ENCODE results near the gene CDHR1.

The CDHR1 gene

GRCh38 chr10:84230359-84230758 is 36.0 kb downstream of the CDHR1 start:
- no peak for DNase-seq (ENCODE audit: low read depth, low spot score)

- DNase-seq (ENCODE audit: low read depth, low spot score) = no peak
Observed at GRCh38 chr10:84232376-84232775, 38.0 kb downstream of the CDHR1 start.

- no peak for DNase-seq (ENCODE audit: low read depth, low spot score)
Observed at GRCh38 chr10:84233940-84234339, 39.6 kb downstream of the CDHR1 start.

GRCh38 chr10:84234479-84234878 is 40.1 kb downstream of the CDHR1 start:
- DNase-seq (ENCODE audit: low read depth, low spot score) = no peak

GRCh38 chr10:84235096-84235495 is 40.8 kb downstream of the CDHR1 start:
- no peak for DNase-seq (ENCODE audit: low read depth, low spot score)

GRCh38 chr10:84236807-84237198 is 42.5 kb downstream of the CDHR1 start:
- DNase-seq (ENCODE audit: low read depth, low spot score) = no peak

- no peak for DNase-seq (ENCODE audit: low read depth, low spot score)
Observed at GRCh38 chr10:84237199-84238051, 43.1 kb downstream of the CDHR1 start.

GRCh38 chr10:84238909-84239308 is 44.6 kb downstream of the CDHR1 start:
- DNase-seq (ENCODE audit: low read depth, low spot score) = no peak

GRCh38 chr10:84241185-84241790 is 47.0 kb downstream of the CDHR1 start, which contains the start of gene LRIT1:
LRIT1 (minus strand) TSS chr10:84241546; CDS start chr10:84241439, 107 bp downstream.
- DNase-seq (ENCODE audit: low read depth, low spot score) = no peak

GRCh38 chr10:84243759-84244158 is 49.4 kb downstream of the CDHR1 start:
- DNase-seq (ENCODE audit: low read depth, low spot score) = no peak

GRCh38 chr10:84244651-84245270 is 50.4 kb downstream of the CDHR1 start, which contains the start of gene RGR:
RGR (plus strand) TSS chr10:84245053; CDS start chr10:84245091, 38 bp downstream.
- DNase-seq (ENCODE audit: low read depth, low spot score) = no peak

- no peak for DNase-seq (ENCODE audit: low read depth, low spot score)
Observed at GRCh38 chr10:84247496-84247895, 53.2 kb downstream of the CDHR1 start.

- DNase-seq (ENCODE audit: low read depth, low spot score) = no peak
Observed at GRCh38 chr10:84248794-84249193, 54.5 kb downstream of the CDHR1 start.

GRCh38 chr10:84254552-84255478 is 60.5 kb downstream of the CDHR1 start:
- no peak for DNase-seq (ENCODE audit: low read depth, low spot score)

- no peak for DNase-seq (ENCODE audit: low read depth, low spot score)
Observed at GRCh38 chr10:84256510-84257342, 62.4 kb downstream of the CDHR1 start.

- DNase-seq (ENCODE audit: low read depth, low spot score) = no peak
Observed at GRCh38 chr10:84257343-84258020, 63.1 kb downstream of the CDHR1 start.

GRCh38 chr10:84258034-84258695 is 63.8 kb downstream of the CDHR1 start:
- DNase-seq (ENCODE audit: low read depth, low spot score) = no peak

GRCh38 chr10:84261236-84261915 is 67.0 kb downstream of the CDHR1 start:
- no peak for DNase-seq (ENCODE audit: low read depth, low spot score)

All from brain pericyte (primary cell).